Glomerular endothelial cell (primary cell): Measurements from ENCODE around the gene EPN3. TPM values are rescaled to one million over a fixed set of nuclear protein-coding genes. Genes with fewer than 3 reads are reported as not detected.

Experiments
- DNase-seq: peaks from one replicate; pipeline ENCODE4 v3.0.0-alpha.2; 2011; ENCODE audit warnings: low read depth, low spot score; ENCODE audit errors: extremely low read depth
- total RNA-seq: library from RNA; depleted of rRNA; stranded (reverse); fragments of >200 nt; gene quantifications from 2 replicates; pipeline ENCODE4 v1.2.3, GENCODE V29; 2015

Gene EPN3
- total RNA-seq: 0.23 and 7.4 TPM in 2 replicates

- no peak for DNase-seq
These were observed at the start of gene EPN3 for GRCh38 chr17:50532452-50533024. TSS of gene EPN3 (plus strand) at chr17:50532735. CDS start at chr17:50536557, 3,822 bp downstream.

- no peak for DNase-seq
These were observed 49.3 kb upstream of the EPN3 start for GRCh38 chr17:50483266-50483665.

GRCh38 chr17:50484386-50485155, 48.0 kb upstream of the EPN3 start:
- no peak for DNase-seq

- no peak for DNase-seq
These were observed 45.1 kb upstream of the EPN3 start for GRCh38 chr17:50487213-50488096.

DNA sequence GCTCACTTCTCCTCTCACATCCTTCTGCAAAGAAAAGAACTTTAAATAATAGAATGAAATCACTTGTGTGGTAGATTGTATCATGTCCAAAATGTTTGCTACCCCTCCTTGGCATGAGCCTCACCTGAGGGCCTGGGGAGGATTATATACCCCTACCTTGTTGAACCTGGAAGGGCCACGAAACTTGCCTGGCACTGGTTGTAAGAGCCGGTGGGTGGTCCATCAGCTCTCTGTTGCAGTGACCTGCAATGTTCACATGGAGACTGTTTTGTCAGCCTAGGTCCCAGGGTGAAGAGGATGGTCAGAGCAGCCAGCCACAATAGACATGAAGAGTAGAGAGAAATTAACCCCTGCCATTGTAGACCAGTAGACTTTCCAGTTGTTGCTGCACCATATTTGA, 43.7 kb upstream of the EPN3 start:
- DNase-seq: no peak

- no peak for DNase-seq
These were observed 41.0 kb upstream of the EPN3 start for GRCh38 chr17:50491505-50491904.

DNA sequence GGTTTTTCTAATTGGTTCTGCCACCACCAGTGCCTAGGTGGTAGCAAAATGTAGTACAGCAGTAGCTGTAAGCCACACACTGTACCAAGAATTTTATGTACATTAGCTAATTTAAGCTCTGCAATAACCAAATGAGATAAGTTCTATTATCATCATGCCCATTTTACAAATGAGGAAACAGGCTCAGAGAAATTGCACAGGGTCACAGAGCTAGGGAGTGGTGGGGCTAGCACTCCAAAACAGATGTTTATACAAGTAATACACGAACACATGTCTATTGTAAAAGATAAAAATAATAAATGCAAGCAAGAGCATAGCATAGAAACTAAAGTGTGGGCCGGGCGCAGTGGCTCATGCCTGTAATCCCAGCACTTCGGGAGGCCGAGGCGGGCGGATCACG, 40.3 kb upstream of the EPN3 start:
- DNase-seq: no peak

DNA sequence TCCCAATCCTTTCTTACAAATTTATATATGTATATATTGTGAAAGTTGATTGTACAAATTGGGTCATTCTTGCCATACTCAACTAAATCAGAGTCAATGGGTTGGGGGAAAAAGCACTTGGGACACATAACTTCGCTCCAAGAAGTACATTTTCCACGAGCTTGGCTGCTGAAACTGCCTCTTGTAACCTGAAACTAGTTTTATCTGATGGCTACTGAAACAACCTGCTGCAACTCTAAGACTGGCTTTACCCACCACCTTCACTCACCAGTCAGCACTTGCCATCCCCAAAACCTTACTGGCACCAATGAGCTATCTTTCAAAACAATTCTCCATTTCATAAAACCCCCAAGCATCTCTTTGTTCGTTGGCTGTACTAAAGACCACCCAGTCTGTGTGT, 38.8 kb upstream of the EPN3 start:
- DNase-seq: no peak

DNA sequence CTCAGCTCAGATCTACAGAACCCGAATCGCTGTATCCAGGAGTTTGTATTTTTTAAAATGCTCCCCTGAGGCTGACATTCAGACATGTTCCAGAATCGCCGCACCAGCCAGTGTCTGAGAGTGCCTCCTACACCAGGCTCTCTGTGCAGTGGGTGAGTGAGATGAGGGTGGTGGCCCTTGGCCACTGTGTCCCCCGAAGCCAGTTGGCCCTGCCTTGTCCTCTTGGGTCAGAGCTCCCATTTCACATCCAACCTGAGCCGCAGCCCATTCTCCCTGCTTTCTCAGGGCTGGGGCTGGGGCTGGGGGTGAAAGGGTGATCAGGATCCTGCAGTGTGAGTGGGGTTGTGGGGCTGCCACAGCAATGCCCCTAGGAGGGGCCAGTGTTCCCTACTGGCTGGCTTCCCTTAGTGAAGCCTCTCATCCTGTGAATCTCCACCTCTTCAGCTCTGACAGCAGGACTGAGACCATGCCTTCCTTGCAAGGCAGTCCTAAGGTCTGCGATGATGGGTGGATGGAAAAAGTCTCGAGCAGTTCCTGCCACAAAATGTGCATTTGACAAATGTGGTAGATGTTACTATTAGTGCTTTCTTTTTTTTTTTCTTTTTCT, 37.2 kb upstream of the EPN3 start:
- DNase-seq: no peak

- no peak for DNase-seq
These were observed 36.6 kb upstream of the EPN3 start for GRCh38 chr17:50495918-50496317.

DNA sequence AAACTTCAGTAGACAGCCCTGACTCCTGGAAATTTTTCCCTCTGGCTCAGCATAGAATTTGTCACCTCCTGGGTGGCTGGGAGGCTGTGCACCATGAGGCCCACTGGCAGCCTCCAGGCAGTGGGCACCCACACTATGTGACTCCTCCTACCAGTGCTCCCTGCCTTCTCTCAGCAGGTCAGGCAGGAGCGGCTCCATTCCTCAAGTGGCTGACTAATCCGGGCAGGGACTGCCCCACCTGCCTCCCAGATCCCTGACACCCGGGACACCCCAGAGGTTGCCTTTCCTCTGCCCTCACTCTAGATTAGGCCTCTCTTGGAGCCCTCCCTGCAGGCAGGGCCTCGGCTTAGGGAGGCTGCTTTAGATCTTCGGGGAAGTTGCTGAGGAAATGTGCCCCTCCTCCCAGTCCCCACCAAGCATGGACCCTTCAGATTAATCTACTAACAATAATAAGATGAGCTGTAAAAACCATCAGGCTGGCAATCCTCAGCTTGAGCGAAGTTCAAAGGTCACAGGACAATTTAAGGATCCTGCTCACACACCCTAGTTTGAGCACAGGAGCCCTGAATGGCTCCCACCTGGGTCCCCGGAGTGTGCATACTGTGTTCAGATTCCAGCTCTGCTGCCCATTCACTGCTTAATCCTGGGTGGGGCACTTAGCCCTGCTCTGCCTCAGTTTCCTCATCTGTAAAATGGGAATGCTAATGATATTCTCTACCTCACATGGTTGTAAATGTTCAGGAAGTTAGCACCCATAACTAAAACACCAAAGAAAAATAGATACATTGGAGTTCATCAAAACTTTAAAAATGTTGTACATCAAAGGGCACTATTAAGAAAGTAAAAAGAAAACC, 34.3 kb upstream of the EPN3 start:
- DNase-seq: no peak

- no peak for DNase-seq
These were observed 33.3 kb upstream of the EPN3 start for GRCh38 chr17:50499270-50499669.

GRCh38 chr17:50499721-50500120, 32.8 kb upstream of the EPN3 start:
- no peak for DNase-seq

GRCh38 chr17:50501054-50501453, 31.5 kb upstream of the EPN3 start:
- DNase-seq: no peak

GRCh38 chr17:50502301-50502990, 30.1 kb upstream of the EPN3 start:
- DNase-seq: no peak

DNA sequence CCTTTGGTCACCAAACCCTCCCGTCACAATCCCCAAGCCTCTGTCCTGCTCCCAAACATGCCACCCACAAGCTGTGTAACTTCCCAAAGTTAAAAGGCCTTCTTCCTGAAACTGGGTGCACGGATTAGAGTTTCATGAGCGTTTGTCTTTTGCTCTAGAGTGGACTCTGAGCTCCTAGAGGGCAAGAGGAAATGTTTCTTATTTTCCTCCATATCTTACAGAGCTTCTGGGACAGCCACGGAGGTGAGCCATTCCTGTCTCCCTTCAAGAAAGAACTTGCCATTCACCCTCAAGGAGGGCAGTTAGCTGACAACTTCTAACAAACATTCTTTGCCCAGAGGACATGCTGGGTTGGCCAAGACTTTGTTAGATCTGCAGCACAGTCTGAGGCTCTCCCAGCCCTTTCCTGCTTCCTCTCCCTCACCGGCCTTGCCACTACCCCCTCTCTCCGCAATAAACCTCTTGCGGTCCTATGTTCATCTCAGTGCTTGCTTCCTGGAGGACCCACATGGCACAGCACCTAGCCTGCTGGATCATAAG, 26.9 kb upstream of the EPN3 start:
- no peak for DNase-seq

DNA sequence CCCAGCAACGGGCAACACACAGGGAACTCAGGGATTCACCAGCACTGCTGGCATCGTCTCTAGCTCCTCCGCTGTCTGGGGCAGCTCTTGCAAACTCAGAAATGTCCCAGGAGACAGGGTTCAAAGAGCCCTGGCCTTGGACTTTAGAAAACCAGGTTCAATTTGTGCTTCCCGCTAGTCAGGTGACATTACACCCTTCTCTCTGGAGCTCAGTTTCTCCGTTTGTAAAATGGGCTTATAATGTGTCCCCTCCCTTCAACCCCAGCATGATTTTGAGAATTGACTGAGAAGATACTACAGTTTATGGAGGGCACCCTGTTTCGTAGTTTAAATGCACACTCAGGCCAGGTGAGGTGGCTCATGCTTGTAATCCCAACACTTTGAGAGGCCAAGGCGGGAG, 26.2 kb upstream of the EPN3 start:
- DNase-seq: no peak

- DNase-seq: no peak
These were observed 24.5 kb upstream of the EPN3 start, which contains the start of gene MYCBPAP for GRCh38 chr17:50507871-50508572. TSS of gene MYCBPAP (plus strand) at chr17:50508439. CDS start at chr17:50508675, 236 bp downstream.
